Activated CD4-positive, alpha-beta T cell treated with anti-CD3 and anti-CD28 coated beads, Interleukin-2, Interleukin-4, amounts not matched to agents 100 ng/mL and 50 ng/mL, durations not matched to agents 16 hours and 8 hours (primary cell): Measurements from ENCODE around the gene PSTPIP1.
A peak's percentile ranks its signal among the peaks of the same experiment; 100 is the strongest.

Experiments
- DNase-seq: peaks from one replicate; pipeline ENCODE4 v3.0.0-alpha.2; 2020; ENCODE audit warnings: low spot score

Gene PSTPIP1

DNA sequence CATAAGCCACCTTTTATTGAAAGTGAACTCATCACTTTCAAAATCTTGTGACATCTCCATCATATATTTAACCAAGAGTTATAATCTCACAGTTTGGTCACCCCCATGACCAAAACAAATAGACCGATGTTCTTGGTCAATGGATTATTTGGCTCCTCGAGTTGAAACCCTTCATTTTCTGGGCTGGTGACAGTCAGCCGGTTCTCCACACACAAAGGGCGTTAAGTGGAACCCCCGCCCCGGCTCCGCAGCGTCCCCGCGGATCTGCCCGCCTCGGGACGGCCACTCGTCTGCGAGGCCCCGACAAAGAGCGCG, 75.2 kb downstream of the PSTPIP1 start:
- no peak for DNase-seq

DNA sequence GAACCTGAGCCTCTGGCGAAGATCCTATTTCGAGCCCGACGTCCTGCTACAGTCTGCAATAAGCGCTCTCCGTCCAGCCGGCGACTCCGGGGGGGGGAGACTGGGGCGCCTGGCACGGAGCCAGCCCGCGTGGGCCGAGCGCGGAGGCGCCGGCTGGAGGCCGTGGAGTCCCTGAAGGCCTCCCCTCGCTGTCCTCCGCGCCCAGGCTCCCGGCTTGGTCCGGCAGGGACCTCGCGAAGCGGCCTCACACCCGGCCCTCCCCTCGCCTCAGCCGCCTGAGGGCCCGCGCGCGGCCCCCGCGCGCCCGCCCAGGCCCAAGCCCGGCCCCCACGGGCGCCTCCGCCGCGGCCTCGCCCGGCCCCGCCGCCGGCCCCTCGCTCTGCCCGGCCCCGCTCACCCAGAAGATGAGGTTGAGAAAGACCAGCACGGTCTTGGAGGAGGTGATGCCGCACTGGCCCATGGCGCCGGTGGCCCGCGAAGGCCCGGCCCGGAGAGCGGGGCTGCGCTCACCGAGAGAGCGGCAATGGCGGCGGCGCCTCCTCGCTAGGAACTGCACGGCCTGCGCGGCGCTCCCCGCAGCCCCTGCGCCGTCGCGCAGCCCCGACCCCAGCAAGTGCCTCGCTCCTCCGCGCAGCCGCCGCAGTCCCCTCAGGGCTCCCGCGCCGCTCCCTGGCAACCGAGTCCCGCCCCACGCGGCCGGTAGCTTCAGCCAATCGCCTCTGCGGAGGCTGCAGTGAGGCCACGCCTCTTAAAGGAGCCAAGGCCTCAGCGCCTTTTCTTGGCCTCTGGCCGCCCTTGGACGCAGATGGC, 75.8 kb downstream of the PSTPIP1 start, which contains the start of gene TSPAN3:
Gene TSPAN3, minus strand, starts transcription at position 615 of the 810 bp plus-strand sequence. Its CDS starts 155 bp downstream, at position 460.
- DNase-seq = peak; percentile 93

DNA sequence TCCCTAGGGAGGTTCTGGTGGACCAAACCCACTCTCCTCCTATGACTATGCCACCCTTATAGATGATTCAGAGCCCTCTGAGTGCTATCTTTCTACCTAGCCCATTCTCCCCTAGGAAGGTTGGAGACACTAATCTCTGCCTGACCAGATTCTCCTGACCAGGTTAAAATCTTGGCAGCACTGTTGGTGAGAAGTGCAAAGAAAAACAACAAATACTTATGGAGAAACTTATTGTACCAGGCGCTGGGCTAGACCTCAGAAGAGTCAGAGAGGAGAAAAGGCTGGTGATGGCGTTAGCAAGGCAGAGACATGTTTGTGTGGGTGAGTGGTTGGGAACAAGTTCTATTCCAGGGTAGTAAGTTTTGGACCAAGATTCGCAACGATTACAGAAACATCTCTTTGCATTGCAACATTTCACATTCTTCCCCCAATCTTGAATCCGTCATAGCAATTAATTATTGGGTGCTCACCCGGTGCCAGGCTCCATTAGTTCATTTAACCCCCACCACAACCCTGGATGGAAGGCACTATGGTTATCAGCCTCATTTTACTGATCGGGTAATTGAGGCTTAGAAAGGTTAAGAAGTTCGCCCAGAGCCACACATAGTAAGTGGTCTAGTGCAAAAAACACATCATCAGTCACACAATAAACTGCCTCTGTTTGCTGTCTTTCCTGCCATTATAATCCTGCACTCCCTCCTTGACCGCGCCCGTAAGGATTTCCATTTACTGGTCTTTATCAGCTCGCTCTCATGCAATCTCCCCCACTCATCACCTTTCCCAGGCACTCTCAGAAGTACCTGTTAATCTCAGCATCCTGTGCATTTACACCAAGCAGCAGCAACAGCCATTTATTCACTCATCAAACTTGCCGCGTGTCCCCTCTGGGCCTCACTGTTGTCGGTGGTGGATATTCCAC, 76.6 kb downstream of the PSTPIP1 start:
- no peak for DNase-seq

DNA sequence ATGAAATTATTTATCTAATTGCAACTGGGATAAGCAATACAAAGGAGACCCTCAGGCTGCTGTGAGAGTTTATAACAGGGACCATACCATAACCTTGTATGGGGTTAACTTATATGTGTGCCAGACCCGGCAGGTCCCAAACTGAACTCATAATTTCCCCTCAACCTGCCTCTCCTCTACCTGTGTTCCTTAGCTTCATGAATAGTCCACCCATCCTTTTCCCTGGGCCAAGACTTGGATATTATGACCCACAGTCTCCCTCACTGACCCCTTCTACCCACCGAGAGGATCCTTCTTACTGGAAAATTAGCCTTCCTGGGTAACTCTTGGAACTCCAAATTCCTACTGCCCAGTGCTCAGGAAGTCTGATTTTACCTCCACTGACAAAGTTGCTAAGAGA, 79.4 kb downstream of the PSTPIP1 start:
- no peak for DNase-seq

DNA sequence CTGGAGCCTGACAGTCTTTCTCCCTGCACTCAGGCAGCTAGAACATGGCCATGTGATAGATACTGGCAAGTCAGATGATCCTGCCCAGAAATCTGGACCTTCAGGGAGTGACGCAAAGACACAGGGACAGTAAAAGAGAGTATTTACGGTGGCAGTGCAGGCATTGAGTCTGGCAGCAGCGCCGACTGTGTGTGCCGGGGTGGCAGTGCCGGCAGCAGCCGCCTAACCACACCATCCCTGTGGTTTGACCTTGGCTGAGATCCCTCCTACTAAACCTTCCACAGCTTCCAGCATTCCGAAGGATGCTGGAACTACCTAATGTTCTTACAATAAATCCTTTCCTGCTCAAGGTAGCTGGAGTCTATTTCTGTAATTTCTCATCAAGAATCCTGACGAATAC, 80.6 kb downstream of the PSTPIP1 start:
- DNase-seq = no peak

DNA sequence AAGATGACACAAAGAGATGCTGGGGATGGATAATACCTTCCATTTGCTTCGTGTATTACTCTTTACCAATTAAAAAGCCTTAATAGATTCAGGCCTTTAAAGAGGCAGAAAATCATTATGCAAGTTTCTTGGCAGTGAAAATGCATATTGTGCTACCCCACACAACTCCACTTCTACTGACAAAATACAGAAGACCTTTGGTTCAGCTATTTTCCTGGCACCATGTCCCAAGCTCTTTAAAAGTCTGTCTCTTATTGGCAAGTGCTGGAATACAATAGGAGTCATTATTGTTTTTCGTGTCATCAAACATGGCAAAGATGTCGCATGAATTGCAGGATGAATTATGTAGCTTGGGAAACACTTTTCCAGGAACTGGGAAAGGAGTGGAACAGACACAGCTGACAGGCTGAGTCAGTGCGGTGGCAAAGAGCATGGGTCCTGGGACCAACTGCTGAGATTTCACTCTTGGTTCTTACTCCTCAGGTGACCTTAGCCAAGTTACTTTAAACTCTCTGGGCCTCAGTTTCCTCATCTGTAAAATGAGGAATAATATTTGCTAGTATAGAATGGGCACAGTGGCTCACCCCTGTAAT, 81.5 kb downstream of the PSTPIP1 start:
- DNase-seq = no peak

DNA sequence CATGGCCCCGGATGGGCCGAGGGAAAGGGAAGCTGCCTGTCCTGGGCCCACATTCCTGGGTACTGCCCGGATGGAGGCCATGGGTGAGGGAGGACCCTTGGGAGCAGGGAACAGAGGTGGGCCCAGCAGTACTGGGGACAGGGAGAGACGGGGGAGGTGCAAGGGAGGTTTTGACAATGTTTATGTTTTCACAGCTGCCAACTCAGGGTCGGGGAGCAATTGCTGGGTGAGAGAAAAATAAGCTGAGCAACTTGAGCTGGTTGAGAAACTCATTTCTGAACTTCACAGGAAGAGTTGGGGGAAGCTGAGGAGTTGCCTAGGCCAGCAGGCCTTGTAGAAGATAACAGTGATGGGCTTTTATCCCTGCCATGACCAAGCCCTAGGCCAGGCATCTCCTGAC, 87.0 kb downstream of the PSTPIP1 start:
- peak; percentile 31 for DNase-seq

DNA sequence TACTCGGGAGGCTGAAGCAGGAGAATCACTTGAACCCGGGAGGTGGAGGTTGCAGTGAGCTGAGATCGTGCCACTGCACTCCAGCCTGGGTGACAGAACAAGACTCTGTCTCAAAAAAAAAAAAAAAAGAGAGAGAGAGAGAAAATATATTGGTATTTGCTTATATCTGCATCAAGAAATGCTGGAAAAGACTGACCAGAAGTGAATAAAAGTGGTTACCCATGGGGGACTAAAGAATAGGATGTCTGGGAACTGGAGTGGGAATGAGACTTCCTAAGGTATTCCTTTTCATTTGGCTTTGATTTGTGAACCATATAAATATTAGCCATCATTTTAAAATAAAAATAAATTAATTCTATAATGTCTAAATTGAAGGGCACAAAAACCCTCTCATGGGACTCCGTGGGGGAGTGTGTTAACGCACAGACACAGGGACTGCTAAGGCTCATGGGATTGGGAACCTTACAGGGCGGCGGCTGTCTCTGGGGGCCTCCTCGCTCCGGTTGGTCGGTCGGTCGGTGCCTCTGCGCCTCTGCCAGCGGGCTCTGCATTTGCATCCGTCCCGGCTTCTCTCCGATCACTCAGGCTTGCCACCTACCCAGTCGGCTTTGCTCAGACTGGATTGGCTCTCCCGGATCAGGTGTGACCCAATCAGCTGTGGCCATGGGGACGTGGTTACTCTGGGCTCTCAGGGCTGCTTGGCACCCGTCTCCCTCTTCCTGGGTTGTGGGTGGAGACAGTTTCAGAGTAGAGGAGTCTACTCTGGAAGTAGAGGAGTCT, 88.6 kb downstream of the PSTPIP1 start:
- DNase-seq = peak; percentile 63

DNA sequence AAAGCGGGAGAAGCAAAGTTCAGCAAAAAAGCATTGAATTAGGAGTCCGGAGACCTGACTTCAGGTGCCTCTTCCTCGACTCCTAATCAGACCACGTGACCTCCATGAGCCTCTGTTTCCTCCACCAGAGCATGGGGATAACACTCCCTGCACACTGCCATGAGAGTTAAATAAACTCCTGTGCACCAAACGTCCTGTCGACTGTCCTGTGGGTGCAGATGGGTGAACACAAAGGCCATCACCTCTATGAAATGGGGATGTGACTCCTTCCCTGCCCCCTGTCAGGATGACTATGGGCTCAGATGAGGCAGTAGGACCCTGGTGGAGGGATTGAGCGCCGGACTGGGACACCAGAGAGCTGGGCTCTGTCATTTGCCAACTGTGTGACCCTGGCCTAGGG, 89.5 kb downstream of the PSTPIP1 start:
- no peak for DNase-seq

DNA sequence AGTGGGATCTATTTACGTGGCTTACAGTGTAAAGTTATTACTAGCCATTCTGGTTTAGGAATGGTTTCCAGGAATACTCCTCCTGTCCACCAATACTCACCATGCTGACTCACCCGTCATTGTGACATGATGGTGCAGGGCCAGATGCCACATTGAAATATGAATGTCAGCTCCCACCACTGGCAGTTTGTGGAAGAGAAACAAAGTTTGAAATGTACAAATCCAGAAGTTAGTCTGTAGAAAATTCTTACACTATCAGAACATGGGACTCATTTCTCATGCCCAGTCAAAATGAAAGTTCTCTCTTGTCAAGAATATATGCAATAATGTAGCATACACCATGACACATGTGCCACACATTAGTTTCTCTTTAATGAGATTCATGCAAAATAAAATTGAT, 90.4 kb downstream of the PSTPIP1 start:
- peak; percentile 55 for DNase-seq
